ENCODE results near the gene ADRA2B. TPM values are rescaled to one million over a fixed set of nuclear protein-coding genes. Genes with fewer than 3 reads are reported as not detected.
"Not testable (repeated sequence)": the region's sequence is repeated elsewhere in the genome, so short reads cannot be mapped to it uniquely, and the experiment has no call there.

Gene ADRA2B
- total and polyA plus RNA-seq, 2 experiments from 2014 or later = not detected

DNA sequence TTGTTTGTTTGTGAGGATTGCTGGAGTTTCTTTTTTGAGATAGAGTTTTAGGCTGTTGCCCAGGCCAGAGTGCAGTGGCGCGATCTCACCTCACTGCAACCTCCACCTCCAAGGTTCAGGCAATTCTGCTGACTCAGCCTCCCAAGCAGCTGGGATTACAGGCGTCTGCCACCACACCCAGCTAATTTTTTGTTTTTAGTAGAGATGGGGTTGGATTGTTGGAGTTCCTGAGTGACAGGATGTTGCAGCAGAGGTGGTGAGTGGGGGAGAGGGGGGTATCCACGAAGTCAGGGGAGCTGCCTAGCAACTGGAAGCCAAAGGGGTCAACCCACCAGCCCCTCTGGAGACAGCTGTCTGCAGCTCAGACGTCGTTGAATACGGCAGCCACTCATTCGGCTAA lies 46.5 kb downstream of the ADRA2B start:
- H3K27ac ChIP-seq; in situ Hi-C loops (cut with MboI); H3K4me3 ChIP-seq; H3K4me1 ChIP-seq (ENCODE audit: insufficient read depth); H2AFZ ChIP-seq; H4K20me1 ChIP-seq (ENCODE audit: insufficient read depth); H3K36me3 ChIP-seq (ENCODE audit: low read depth); DNase-seq; H3K9me2 ChIP-seq (ENCODE audit: insufficient read depth); H3K79me2 ChIP-seq (ENCODE audit: insufficient read depth); H3F3A ChIP-seq (ENCODE audit: insufficient read depth); H3K9ac ChIP-seq; H3K9me3 ChIP-seq (ENCODE audit: low read depth); H3K4me2 ChIP-seq (ENCODE audit: unreplicated experiment): not testable (repeated sequence)
- peaks cover 21% of the 10 kb centered on the region for H3K27me3 ChIP-seq (replicated peaks; ENCODE audit: insufficient read depth)
- 10 to 13% methylated on average over 6 of the region's 8 CpGs for WGBS, 2 experiments (ENCODE audit: low coverage in 1 of 2, low lambda C conversion rate in 2 of 2, missing lambda C conversion rate in 2 of 2)

DNA sequence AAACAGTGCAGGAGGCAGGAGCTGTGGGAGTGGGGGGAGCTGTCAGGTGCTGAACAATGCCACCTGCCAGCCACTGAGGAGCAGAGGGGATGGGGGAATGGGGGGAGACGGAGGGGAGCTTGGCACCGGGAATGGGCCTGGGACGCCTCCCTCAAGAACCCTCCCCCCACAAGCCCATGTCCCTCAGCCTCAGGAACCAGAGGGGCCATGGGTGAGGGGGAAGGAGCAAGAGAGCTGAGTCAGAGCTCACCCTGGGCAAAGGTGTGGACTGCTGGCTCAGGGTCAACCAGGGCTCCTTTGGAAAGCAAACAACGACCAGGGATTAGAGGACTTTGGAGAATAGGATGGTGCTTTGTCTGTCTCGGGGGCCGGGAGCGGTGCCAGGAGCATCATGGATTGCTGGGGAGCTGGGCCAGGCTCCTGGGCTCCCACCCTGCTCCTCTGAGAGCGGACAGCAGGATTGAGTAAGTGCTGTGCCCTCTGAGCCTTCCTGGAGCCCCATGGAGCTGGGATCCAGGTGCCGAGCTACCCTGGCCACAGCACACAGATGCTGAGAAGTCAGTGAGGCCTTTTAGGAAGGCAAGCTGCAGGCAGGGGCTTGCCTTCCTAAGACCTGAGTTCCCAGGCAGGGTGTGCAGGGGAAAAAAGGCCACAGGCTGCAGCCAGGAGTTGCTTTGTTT lies 48.3 kb downstream of the ADRA2B start:
- 60 to 72% methylated on average over 6 to 9 of the region's 9 CpGs for whole genome bisulfite sequencing, 2 experiments (ENCODE audit: low coverage in 1 of 2, low lambda C conversion rate in 2 of 2, missing lambda C conversion rate in 2 of 2)
- H3K4me3 ChIP-seq; H3K4me2 ChIP-seq (ENCODE audit: unreplicated experiment); in situ Hi-C loops (cut with MboI); H3K27me3 ChIP-seq (replicated peaks; ENCODE audit: insufficient read depth); H3K36me3 ChIP-seq (ENCODE audit: low read depth); H3K9me3 ChIP-seq (ENCODE audit: low read depth); DNase-seq; H3K4me1 ChIP-seq (ENCODE audit: insufficient read depth); H3K9me2 ChIP-seq (ENCODE audit: insufficient read depth); H3K79me2 ChIP-seq (ENCODE audit: insufficient read depth); H3K9ac ChIP-seq; H4K20me1 ChIP-seq (ENCODE audit: insufficient read depth); H2AFZ ChIP-seq; H3K27ac ChIP-seq; H3F3A ChIP-seq (ENCODE audit: insufficient read depth): not testable (repeated sequence)

DNA sequence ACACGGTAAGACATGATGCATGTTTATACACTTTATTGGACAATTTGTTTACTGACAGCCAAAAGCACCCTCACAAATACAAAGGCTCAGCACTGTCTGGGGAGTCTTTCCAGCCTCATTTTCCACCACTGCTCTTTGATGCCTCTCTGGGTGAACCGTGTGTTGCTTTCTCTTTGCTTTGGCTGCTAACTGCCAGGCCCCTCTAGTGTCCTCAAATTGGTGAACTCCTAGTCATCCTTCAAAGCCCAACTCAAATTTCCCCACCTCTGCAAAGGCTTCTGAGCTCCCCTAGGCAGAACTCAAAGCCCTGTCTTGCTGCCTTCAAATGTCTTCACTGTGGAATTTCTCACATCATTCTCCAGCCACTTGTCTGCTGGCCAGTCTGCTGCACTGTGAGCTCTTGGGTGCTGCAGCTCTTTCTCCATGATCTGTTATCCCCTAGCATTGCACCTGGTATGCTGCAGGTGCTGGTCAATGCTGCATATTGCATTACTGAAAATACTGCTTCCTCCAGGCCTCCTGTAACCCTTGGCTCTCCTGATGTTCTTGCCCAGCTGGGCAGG lies 49.2 kb downstream of the ADRA2B start:
- DNase-seq; H4K20me1 ChIP-seq (ENCODE audit: insufficient read depth); H3K9me2 ChIP-seq (ENCODE audit: insufficient read depth); H3K4me2 ChIP-seq (ENCODE audit: unreplicated experiment); H3K9ac ChIP-seq; H3K36me3 ChIP-seq (ENCODE audit: low read depth); H2AFZ ChIP-seq; H3K9me3 ChIP-seq (ENCODE audit: low read depth); H3K4me3 ChIP-seq; H3F3A ChIP-seq (ENCODE audit: insufficient read depth); in situ Hi-C loops (cut with MboI); H3K4me1 ChIP-seq (ENCODE audit: insufficient read depth); H3K27me3 ChIP-seq (replicated peaks; ENCODE audit: insufficient read depth); H3K27ac ChIP-seq; H3K79me2 ChIP-seq (ENCODE audit: insufficient read depth): not testable (repeated sequence)
- 19 to 42% methylated on average over 2 of the region's 2 CpGs for WGBS, 2 experiments (ENCODE audit: low coverage in 1 of 2, low lambda C conversion rate in 2 of 2, missing lambda C conversion rate in 2 of 2)

DNA sequence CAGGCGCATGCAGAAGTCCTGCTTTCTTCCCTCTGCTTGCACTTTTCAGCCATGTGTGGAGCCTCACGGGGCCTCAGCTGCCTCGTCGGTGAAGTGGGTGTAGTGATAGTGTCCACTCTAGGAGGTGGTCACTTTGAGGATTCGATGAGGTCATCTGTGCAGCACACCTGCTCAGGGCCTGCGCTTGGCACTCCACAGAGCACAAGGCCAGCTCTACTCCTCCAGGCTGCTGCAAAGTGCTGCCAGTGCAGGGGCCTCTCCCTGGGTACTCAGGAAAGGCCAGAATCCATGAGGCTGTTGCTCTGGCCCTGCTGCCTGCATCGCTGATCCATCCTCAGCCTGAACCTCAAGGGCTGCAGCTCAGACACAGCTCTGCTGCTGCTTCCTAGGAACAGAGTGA lies 49.9 kb downstream of the ADRA2B start:
- H3K9ac ChIP-seq; H3K4me3 ChIP-seq; H3K36me3 ChIP-seq (ENCODE audit: low read depth); H3K4me2 ChIP-seq (ENCODE audit: unreplicated experiment); H3F3A ChIP-seq (ENCODE audit: insufficient read depth); DNase-seq; in situ Hi-C loops (cut with MboI); H2AFZ ChIP-seq; H3K27me3 ChIP-seq (replicated peaks; ENCODE audit: insufficient read depth); H3K79me2 ChIP-seq (ENCODE audit: insufficient read depth); H4K20me1 ChIP-seq (ENCODE audit: insufficient read depth); H3K27ac ChIP-seq; H3K9me3 ChIP-seq (ENCODE audit: low read depth); H3K9me2 ChIP-seq (ENCODE audit: insufficient read depth); H3K4me1 ChIP-seq (ENCODE audit: insufficient read depth): not testable (repeated sequence)
- 47 to 67% methylated on average over 7 of the region's 7 CpGs for WGBS, 2 experiments (ENCODE audit: low coverage in 1 of 2, low lambda C conversion rate in 2 of 2, missing lambda C conversion rate in 2 of 2)

DNA sequence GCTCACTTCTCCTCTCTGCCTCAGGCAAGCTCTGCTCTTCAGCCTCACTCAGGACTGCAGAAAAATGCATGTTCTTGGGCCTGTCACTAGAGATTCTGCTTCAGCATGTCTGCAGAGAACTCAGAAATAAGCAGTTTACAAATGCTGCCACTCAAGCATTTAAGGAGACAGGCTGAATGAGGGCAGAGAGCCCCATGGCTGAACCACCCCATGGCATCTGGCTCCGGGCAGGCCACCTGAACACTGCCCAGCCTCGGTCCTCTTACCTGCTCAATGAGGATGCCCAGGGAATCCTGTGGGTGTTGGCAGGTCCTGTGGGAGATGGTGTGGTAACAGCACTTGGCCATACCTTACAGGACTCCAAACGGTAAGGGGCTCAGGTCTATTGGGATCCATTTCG lies 50.4 kb downstream of the ADRA2B start:
- H2AFZ ChIP-seq; H3K9me2 ChIP-seq (ENCODE audit: insufficient read depth); H3K79me2 ChIP-seq (ENCODE audit: insufficient read depth); H3K36me3 ChIP-seq (ENCODE audit: low read depth); H3K27me3 ChIP-seq (replicated peaks; ENCODE audit: insufficient read depth); H3K9me3 ChIP-seq (ENCODE audit: low read depth); H3K27ac ChIP-seq; H4K20me1 ChIP-seq (ENCODE audit: insufficient read depth); H3F3A ChIP-seq (ENCODE audit: insufficient read depth); H3K9ac ChIP-seq; H3K4me3 ChIP-seq; DNase-seq; H3K4me2 ChIP-seq (ENCODE audit: unreplicated experiment); H3K4me1 ChIP-seq (ENCODE audit: insufficient read depth); in situ Hi-C loops (cut with MboI): not testable (repeated sequence)
- WGBS, 2 experiments (ENCODE audit: low coverage in 1 of 2, low lambda C conversion rate in 2 of 2, missing lambda C conversion rate in 2 of 2) = 50 to 52% methylated on average over 4 of the region's 4 CpGs
